Measurements from ENCODE around the gene MIEF1. TPM values are rescaled to one million over a fixed set of nuclear protein-coding genes. Genes with fewer than 3 reads are reported as not detected.

MIEF1 gene
- total and polyA plus RNA-seq, 5 donors, result 9.0 to 22.2 (median 17.2) TPM

DNA sequence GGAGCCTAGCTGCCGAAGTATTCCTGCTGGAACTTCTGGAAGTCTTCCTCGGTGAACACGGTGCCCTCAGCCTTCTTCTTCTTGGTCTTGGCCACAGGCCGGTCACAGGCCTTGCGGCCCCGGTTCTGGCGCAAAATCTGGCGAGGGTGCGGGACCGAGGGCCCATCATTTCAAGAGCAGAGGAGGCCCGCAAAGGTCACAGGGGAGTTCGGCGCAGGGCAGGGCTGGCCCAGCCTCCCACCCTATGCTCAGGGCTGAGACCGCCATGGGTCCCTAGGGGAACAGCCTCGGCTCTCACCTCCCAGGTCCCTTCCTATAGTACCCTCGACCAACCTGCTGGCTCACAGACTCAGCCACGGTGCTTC is 27.4 kb downstream of the MIEF1 start:
- Histone ChIP-seq H3K27ac (ENCODE audit: low read length) (no peak overlapping the region), H3K27me3 (ENCODE audit: control insufficient read depth, insufficient read depth) (no peaks in the 10 kb centered on the region), H3K4me3 (ENCODE audit: low read length) (no peak overlapping the region), H3K9me3 (ENCODE audit: control insufficient read depth, low read length) (no peaks in the 10 kb centered on the region), H3K4me1 (ENCODE audit: control insufficient read depth, insufficient read depth, low read length) (peaks cover 9% of the 10 kb centered on the region)
- ATAC-seq, result no peak
- intact Hi-C loops (cut with DNase I), result loop anchor here (5.0 to 10.0 kb wide), 4 partner anchors 37 to 212 kb away; partner anchors contain the start of genes RPL3 (in 1 of the 4) and SYNGR1 (in 1 of the 4)
- no peak for DNase-seq
- WGBS, result 55% methylated on average over 17 of the region's 17 CpGs

DNA sequence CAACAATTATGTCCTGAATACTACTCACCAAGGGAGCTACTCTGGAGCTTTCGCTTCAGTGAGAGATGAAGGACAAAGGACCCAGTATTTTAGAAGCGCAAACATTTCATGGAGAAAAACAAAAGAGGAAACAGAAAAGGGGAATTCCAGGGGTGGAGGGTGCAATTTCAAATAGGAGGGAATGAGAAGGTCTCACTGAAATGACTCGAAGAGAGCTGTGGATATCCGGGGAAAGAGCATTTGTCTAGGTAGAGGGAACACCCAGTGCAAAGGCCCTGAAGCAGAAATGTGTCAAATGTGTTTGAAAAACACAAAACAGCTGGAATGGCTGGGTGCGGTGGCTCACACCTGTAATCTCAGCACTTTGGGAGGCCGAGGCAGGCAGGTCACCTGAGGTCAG is 28.0 kb downstream of the MIEF1 start:
- WGBS, result 78% methylated on average over 6 of the region's 6 CpGs
- Histone ChIP-seq H3K9me3 (ENCODE audit: control insufficient read depth, low read length) (no peaks in the 10 kb centered on the region), H3K4me3 (ENCODE audit: low read length) (no peak overlapping the region), H3K27me3 (ENCODE audit: control insufficient read depth, insufficient read depth) (no peaks in the 10 kb centered on the region), H3K4me1 (ENCODE audit: control insufficient read depth, insufficient read depth, low read length) (peaks cover 9% of the 10 kb centered on the region), H3K27ac (ENCODE audit: low read length) (no peak overlapping the region)
- intact Hi-C loops (cut with DNase I), result loop anchor here in 2 of 4 donors (5.0 to 10.0 kb wide), 4 partner anchors 33 to 817 kb away; partner anchors contain the start of genes ADSL (in 1 of the 2) and TNRC6B (in 1 of the 2)
- DNase-seq, result no peak
- no peak for ATAC-seq

DNA sequence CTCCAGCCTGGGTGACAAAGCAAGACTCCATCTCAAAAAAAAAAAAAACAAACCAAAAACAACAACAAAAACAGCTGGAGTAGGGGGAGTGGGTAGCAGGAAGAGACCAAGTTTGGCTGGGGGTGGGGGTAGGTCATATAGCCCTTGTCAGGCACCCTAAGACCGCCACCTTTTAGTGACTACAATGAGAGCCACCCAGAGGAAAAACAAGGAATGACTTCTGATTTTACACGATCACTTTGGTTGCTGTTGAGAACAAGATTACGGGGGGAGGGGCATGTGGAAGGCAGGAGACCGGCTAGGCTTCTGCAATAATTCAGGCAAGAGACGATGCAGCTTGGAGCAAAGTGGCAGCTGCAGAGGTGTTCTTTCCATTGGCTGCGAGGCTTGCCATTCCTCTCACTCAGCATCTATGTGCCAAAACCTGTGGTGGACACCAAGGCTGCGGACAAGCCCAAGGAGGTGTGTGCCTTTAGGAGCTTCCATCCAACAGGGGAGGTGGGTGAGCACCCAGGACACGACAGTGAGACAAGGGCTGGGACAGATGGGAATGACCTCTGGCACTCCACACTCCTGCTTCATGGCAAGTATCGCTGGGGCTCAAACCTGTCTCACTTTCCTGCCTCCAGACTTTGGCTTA is 28.7 kb downstream of the MIEF1 start:
- WGBS, result 35% methylated on average over 9 of the region's 9 CpGs
- Histone ChIP-seq H3K9me3 (ENCODE audit: control insufficient read depth, low read length) (no peaks in the 10 kb centered on the region), H3K4me1 (ENCODE audit: control insufficient read depth, insufficient read depth, low read length) (peaks cover 9% of the 10 kb centered on the region), H3K27me3 (ENCODE audit: control insufficient read depth, insufficient read depth) (no peaks in the 10 kb centered on the region), H3K4me3 (ENCODE audit: low read length) (no peak overlapping the region), H3K27ac (ENCODE audit: low read length) (no peak overlapping the region)
- ATAC-seq, result no peak
- intact Hi-C loops (cut with DNase I), result loop anchor here in 2 of 4 donors (5.0 to 10.0 kb wide), 4 partner anchors 34 to 816 kb away; partner anchors contain the start of genes ADSL (in 1 of the 2) and TNRC6B (in 1 of the 2)
- no peak for DNase-seq

DNA sequence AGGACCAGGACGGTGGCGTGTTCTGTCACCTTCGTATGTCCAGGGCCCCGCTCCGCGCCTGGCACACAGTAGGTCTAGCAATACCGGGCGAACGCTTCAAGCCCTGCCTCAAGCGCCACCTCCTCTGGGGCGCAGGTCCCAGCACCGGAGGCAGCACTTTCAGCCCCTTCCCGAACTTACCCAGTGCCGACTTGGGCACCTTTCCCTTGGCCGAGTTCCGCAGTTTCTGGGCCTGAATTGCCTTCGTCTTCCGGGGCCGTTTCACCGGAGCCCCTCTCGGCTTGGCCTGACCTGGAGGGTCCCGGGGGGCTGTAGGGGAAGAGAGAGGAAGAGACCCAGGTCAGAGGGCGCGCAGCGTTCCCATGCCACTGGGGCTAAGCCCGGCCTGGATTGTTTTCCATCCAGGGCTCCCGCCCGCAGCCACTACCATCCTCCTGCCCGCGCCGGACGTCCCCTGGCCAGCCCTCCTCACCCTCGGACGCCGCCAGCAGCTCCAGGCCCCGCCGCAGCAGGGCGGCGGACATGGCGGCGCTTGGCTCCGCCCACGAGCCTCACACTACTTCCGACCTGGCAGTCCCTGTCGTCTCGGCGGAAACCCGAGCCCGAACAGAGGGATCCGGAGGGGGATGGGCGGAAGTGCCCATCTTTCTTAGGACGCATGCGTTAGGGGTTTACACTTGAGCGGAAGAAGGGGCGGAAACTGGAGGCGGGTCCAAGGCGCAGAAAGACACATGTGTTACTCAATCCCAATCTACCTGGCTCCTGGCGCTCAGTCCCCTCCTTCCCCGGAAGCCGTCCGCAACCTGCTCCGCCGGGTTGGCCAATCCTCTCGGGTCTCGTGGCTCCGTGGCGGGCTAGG is 30.4 kb downstream of the MIEF1 start, which contains the start of gene RPS19BP1:
TSS of gene RPS19BP1 (minus strand) at position 534 of the 859 bp plus-strand sequence. CDS start at position 524, 10 bp downstream.
- whole genome bisulfite sequencing, result under 1% methylated on average over 67 of the region's 67 CpGs
- intact Hi-C loops (cut with DNase I), result loop anchor here in 2 of 4 donors (5.0 to 10.0 kb wide), 4 partner anchors 35 to 815 kb away; partner anchors contain the start of genes ADSL (in 1 of the 2) and TNRC6B (in 1 of the 2)
- H3K4me3 ChIP-seq (ENCODE audit: low read length), result peak within 1 kb of the TSS; percentile 70
- peak; percentile 99 to 100 (median 99) for DNase-seq
- H3K27me3 ChIP-seq (ENCODE audit: control insufficient read depth, insufficient read depth), result no peaks in the 10 kb centered on the region
- peak; percentile 87 to 89 for ATAC-seq
- peaks cover 7% of the 10 kb centered on the region for H3K4me1 ChIP-seq (ENCODE audit: control insufficient read depth, insufficient read depth, low read length)
- peak within 1 kb of the TSS; percentile 79 for H3K27ac ChIP-seq (ENCODE audit: low read length)
- no peaks in the 10 kb centered on the region for H3K9me3 ChIP-seq (ENCODE audit: control insufficient read depth, low read length)

DNA sequence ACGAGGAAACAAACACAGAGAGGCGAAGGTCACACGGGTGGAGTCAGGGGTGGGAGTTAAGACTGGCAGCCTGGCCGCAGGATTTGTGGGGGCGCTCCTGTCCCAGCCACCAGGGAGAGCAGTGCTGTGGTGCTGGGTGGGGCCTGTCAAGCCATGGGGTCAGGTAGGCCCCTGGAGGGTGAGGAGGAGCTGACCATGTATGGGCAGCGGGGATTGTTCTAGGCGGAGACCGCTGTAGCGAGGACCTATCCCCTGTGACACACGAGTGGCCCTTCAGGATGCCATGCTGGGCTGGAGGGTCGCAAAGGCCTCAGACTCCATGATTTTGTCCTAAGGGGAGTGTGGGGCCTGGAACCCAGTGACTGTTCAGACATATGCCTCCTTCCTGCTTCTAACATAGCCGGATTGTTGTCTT is 32.0 kb downstream of the MIEF1 start:
- ATAC-seq (no peak), DNase-seq (peak in 2 of 3 donors; percentile 63)
- H3K27me3 ChIP-seq (ENCODE audit: control insufficient read depth, insufficient read depth), result no peaks in the 10 kb centered on the region
- no peaks in the 10 kb centered on the region for H3K9me3 ChIP-seq (ENCODE audit: control insufficient read depth, low read length)
- peaks cover 7% of the 10 kb centered on the region for H3K4me1 ChIP-seq (ENCODE audit: control insufficient read depth, insufficient read depth, low read length)
- WGBS, result 83% methylated on average over 12 of the region's 12 CpGs
- no peak overlapping the region for H3K4me3 ChIP-seq (ENCODE audit: low read length)
- no peak overlapping the region for H3K27ac ChIP-seq (ENCODE audit: low read length)
- intact Hi-C loops (cut with DNase I), result loop anchor here in 2 of 4 donors (5.0 to 10.0 kb wide), 4 partner anchors 37 to 813 kb away; partner anchors contain the start of genes ADSL (in 1 of the 2) and TNRC6B (in 1 of the 2)

DNA sequence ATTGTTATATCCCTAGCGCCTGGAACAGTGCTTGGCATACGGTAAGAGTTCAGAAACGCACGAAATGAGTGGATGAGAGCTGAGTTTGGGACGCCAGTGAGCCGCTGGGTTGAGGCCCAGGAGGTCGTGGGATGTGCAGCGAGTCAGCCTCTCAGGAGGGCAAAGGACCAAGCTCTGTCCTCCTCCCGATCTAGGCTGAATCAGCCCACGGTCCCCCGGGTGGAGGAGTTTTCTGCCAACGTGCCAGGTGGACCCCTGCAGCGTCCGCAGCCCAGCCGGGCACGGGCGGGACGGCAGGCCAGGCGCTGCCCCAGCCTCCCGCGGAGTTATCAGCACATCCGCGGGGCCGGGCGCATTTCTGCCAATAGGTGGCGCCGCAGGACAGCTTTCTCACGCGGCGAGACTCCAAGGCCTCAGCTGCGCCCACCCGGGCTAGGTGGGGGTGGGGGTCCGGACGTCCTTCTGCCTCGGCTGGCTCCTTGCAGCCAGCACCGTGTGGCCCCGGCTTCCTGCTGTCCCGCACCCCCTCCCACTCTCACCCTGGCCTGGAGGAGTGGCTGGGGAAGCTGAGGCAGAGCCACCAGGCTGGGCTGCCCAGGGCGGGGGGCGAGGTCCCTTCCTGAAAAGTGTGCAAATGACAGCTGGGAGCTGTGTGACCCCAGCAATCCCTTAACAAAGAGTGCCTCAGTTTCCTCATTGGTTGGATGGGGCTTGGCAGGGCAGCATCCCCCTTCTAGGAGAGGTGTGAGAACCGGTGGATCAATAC is 32.7 kb downstream of the MIEF1 start:
- Histone ChIP-seq H3K4me1 (ENCODE audit: control insufficient read depth, insufficient read depth, low read length) (peaks cover 3% of the 10 kb centered on the region), H3K27me3 (ENCODE audit: control insufficient read depth, insufficient read depth) (no peaks in the 10 kb centered on the region), H3K4me3 (ENCODE audit: low read length) (no peak overlapping the region), H3K9me3 (ENCODE audit: control insufficient read depth, low read length) (no peaks in the 10 kb centered on the region), H3K27ac (ENCODE audit: low read length) (no peak overlapping the region)
- intact Hi-C loops (cut with DNase I), result loop anchor here (5.0 to 10.0 kb wide), 7 partner anchors 37 to 813 kb away; partner anchors contain the start of genes ADSL (in 2 of the 4) and TNRC6B (in 1 of the 4)
- WGBS, result 6% methylated on average over 41 of the region's 41 CpGs
- peak; percentile 17 to 41 for ATAC-seq
- peak; percentile 83 to 95 (median 94) for DNase-seq

DNA sequence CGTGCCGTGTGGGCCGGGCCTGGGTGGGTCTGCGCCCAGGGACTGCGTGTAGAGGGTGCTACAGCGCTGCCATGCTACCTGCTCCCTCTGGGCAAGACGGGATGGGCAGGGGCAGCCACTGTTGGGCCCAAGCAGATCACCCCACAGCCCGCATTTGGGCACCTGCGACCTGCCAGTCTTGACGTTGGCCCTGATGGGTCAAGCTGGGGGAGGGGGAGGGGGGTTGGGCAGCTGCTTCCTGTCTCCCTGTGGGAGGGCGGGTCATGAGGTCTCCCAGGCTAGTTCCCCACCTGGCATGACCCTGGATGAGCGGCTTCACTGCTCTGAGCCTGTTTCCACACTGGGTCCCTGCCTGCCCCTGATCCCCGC is 33.3 kb downstream of the MIEF1 start:
- intact Hi-C loops (cut with DNase I), result loop anchor here (5.0 to 10.0 kb wide), 6 partner anchors 487 to 812 kb away; partner anchors contain the start of genes ADSL (in 1 of the 4) and TNRC6B (in 1 of the 4)
- H3K4me3 ChIP-seq (ENCODE audit: low read length), result no peak overlapping the region
- DNase-seq, result no peak
- no peak for ATAC-seq
- no peaks in the 10 kb centered on the region for H3K9me3 ChIP-seq (ENCODE audit: control insufficient read depth, low read length)
- H3K4me1 ChIP-seq (ENCODE audit: control insufficient read depth, insufficient read depth, low read length), result peaks cover 3% of the 10 kb centered on the region
- 40% methylated on average over 13 of the region's 13 CpGs for WGBS
- H3K27ac ChIP-seq (ENCODE audit: low read length), result no peak overlapping the region
- no peaks in the 10 kb centered on the region for H3K27me3 ChIP-seq (ENCODE audit: control insufficient read depth, insufficient read depth)

DNA sequence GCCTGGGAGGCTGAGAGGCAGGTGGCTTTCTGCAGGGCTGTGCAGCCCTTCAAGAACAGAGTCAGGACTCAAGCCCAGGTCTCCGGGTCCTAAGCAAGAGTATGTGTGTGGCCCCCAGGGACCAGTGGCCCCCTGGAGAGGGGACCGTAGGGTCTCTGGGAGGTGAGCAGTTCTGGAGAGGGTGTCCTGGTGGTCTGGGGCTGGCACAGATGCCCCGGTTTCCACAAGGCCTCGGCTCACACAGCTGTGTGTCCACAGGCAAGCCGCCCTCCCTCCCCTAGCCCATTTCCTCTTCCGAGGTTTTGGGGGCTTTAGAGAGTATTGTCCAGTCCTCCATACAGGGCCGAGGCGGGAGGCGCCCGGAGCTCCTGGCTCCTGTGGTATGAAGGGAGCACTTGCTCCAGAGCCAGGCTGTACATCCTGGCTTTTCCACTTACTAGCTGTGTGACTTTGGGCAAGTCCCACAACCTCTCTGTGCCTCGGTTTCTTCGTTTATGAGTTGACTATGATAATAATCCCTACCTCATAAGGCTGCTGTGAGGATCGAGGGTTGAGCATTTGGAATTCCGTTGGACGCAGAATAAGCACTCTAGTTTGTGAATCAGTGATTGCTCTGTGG is 33.9 kb downstream of the MIEF1 start:
- Histone ChIP-seq H3K27ac (ENCODE audit: low read length) (no peak overlapping the region), H3K4me1 (ENCODE audit: control insufficient read depth, insufficient read depth, low read length) (peaks cover 2% of the 10 kb centered on the region), H3K9me3 (ENCODE audit: control insufficient read depth, low read length) (no peaks in the 10 kb centered on the region), H3K4me3 (ENCODE audit: low read length) (no peak overlapping the region), H3K27me3 (ENCODE audit: control insufficient read depth, insufficient read depth) (no peaks in the 10 kb centered on the region)
- 79% methylated on average over 15 of the region's 15 CpGs for WGBS
- ATAC-seq (no peak), DNase-seq (peak in 1 of 3 donors; percentile 33)
- intact Hi-C loops (cut with DNase I), result loop anchor here (5.0 to 10.0 kb wide), 6 partner anchors 486 to 811 kb away; partner anchors contain the start of genes ADSL (in 1 of the 4) and TNRC6B (in 1 of the 4)

DNA sequence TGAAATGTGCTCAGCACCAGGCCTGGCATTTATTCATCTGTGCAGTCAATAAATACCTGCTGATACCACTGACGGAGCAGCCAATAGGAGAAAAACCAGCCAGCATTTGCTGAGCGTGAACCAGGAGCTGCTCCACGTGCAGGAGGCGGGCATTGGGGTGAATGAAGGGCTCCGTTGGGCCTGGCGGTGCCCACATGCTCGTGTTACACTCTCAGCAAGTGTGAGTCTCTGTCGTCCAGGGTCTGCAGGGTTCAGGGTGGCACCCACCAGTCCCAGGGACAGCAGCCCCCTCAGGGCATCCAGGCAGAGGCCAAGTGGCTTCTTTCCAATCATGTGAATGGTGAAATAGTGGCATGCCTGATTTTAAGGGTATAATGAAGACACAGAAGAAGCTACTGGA is 34.6 kb downstream of the MIEF1 start:
- H3K4me3 ChIP-seq (ENCODE audit: low read length), result no peak overlapping the region
- 55% methylated on average over 8 of the region's 8 CpGs for WGBS
- no peaks in the 10 kb centered on the region for H3K9me3 ChIP-seq (ENCODE audit: control insufficient read depth, low read length)
- no peaks in the 10 kb centered on the region for H3K27me3 ChIP-seq (ENCODE audit: control insufficient read depth, insufficient read depth)
- ATAC-seq, result no peak
- intact Hi-C loops (cut with DNase I), result loop anchor here (5.0 to 10.0 kb wide), 6 partner anchors 486 to 811 kb away; partner anchors contain the start of genes ADSL (in 1 of the 4) and TNRC6B (in 1 of the 4)
- DNase-seq, result peak in 1 of 3 donors; percentile 35
- no peak overlapping the region for H3K27ac ChIP-seq (ENCODE audit: low read length)
- H3K4me1 ChIP-seq (ENCODE audit: control insufficient read depth, insufficient read depth, low read length), result no peaks in the 10 kb centered on the region

Measured in right cardiac atrium (tissue), 5 donors.